ENCODE measurements around the gene VPS16. TPM values are rescaled to one million over a fixed set of nuclear protein-coding genes. Genes with fewer than 3 reads are reported as not detected.

VPS16 gene
- total and polyA plus RNA-seq, 2 of the 13 experiments (the other 11 are each of a cell fraction or from before 2014, with no cell fraction given), result 34.2 to 35.4 TPM

- TF ChIP-seq ETV5 (CRISPR knock-in tag; IDR thresholded peaks at IDR 0.05; ENCODE audit: borderline replicate concordance) (peak; percentile 56), NFATC3 (CRISPR knock-in tag; IDR thresholded peaks at IDR 0.05) (peak; percentile 36; the same call in 1 of the 2 replicates), KMT2B (CRISPR knock-in tag; IDR thresholded peaks at IDR 0.05) (peak; percentile 85), RNF2 (conservative IDR thresholded peaks at IDR 0.05; ENCODE audit: low read depth) (peak; percentile 26), RBM22 (optimal IDR thresholded peaks at IDR 0.05; ENCODE audit: low read length) (no peak), ATF2 (CRISPR knock-in tag; IDR thresholded peaks at IDR 0.05) (no peak; the same call in 1 of the 2 replicates), AKNA (CRISPR knock-in tag; IDR thresholded peaks at IDR 0.05; ENCODE audit: borderline replicate concordance) (no peak), SRY (CRISPR knock-in tag; IDR thresholded peaks at IDR 0.05) (peak; percentile 70; the same call in 1 of the 2 replicates), KAT7 (CRISPR knock-in tag; IDR thresholded peaks at IDR 0.05; ENCODE audit: borderline replicate concordance) (peak; percentile 88; the same call in 1 of the 2 replicates), ZBTB3 (CRISPR knock-in tag; IDR thresholded peaks at IDR 0.05; ENCODE audit: borderline replicate concordance, low read depth) (no peak), ZBTB42 (CRISPR knock-in tag; IDR thresholded peaks at IDR 0.05) (peak; percentile 87; the same call in 1 of the 2 replicates), KAT8 (CRISPR knock-in tag; IDR thresholded peaks at IDR 0.05) (peak; percentile 92), XBP1 (CRISPR knock-in tag; IDR thresholded peaks at IDR 0.05) (no peak), KLF12 (CRISPR knock-in tag; IDR thresholded peaks at IDR 0.05; ENCODE audit: borderline replicate concordance) (peak; percentile 62; the same call in 1 of the 2 replicates), EP300 (IDR thresholded peaks at IDR 0.05; ENCODE audit: low read depth in 2 of 2, low read length in 2 of 2) (no peak), EP300 (CRISPR knock-in tag; IDR thresholded peaks at IDR 0.05; ENCODE audit: borderline replicate concordance) (peak; percentile 56), ZKSCAN1 (IDR thresholded peaks at IDR 0.05; ENCODE audit: low read length) (peak; percentile 57; the same call in 1 of the 2 replicates), ZNF264 (CRISPR knock-in tag; IDR thresholded peaks at IDR 0.05) (peak; percentile 37; the same call in 1 of the 2 replicates)
- TF ChIP-seq, protein P1, sequence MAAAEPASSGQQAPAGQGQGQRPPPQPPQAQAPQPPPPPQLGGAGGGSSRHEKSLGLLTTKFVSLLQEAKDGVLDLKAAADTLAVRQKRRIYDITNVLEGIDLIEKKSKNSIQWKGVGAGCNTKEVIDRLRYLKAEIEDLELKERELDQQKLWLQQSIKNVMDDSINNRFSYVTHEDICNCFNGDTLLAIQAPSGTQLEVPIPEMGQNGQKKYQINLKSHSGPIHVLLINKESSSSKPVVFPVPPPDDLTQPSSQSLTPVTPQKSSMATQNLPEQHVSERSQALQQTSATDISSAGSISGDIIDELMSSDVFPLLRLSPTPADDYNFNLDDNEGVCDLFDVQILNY (CRISPR knock-in tag; conservative IDR thresholded peaks at IDR 0.05), result peak; percentile 73
- TF ChIP-seq, protein P2, sequence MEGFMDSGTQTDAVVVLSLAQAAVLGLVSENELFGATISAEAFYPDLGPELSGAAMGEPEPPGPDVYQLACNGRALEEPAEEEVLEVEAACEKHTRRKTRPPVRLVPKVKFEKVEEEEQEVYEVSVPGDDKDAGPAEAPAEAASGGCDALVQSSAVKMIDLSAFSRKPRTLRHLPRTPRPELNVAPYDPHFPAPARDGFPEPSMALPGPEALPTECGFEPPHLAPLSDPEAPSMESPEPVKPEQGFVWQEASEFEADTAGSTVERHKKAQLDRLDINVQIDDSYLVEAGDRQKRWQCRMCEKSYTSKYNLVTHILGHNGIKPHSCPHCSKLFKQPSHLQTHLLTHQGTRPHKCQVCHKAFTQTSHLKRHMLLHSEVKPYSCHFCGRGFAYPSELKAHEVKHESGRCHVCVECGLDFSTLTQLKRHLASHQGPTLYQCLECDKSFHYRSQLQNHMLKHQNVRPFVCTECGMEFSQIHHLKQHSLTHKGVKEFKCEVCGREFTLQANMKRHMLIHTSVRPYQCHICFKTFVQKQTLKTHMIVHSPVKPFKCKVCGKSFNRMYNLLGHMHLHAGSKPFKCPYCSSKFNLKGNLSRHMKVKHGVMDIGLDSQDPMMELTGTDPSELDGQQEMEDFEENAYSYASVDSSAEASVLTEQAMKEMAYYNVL (CRISPR knock-in tag; IDR thresholded peaks at IDR 0.05; ENCODE audit: borderline replicate concordance), result no peak
These were observed 32.6 kb downstream of the VPS16 start, which contains the start of gene PTPRA (continued) for GRCh38 chr20:2873010-2873746.

Measured in HepG2 (cell line).